GM18505 (cell line): ENCODE measurements around the gene NOTO.
"Not testable (repeated sequence)": the region's sequence is repeated elsewhere in the genome, so short reads cannot be mapped to it uniquely, and the experiment has no call there.

Experiments
- ATAC-seq: cut with Tn5 transposase; IDR thresholded peaks from one replicate; pipeline ENCODE4 v1.9.1; 2021; ENCODE audit not compliant: unreplicated experiment
- POLR2A ChIP-seq: IDR thresholded peaks from 4 replicates; pipeline ENCODE4 v1.6.1; 2011; ENCODE audit warnings: borderline replicate concordance; ENCODE audit not compliant: insufficient read depth, insufficient read length; ENCODE audit errors: extremely low read depth

Gene NOTO, protein sequence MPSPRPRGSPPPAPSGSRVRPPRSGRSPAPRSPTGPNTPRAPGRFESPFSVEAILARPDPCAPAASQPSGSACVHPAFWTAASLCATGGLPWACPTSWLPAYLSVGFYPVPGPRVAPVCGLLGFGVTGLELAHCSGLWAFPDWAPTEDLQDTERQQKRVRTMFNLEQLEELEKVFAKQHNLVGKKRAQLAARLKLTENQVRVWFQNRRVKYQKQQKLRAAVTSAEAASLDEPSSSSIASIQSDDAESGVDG

DNA sequence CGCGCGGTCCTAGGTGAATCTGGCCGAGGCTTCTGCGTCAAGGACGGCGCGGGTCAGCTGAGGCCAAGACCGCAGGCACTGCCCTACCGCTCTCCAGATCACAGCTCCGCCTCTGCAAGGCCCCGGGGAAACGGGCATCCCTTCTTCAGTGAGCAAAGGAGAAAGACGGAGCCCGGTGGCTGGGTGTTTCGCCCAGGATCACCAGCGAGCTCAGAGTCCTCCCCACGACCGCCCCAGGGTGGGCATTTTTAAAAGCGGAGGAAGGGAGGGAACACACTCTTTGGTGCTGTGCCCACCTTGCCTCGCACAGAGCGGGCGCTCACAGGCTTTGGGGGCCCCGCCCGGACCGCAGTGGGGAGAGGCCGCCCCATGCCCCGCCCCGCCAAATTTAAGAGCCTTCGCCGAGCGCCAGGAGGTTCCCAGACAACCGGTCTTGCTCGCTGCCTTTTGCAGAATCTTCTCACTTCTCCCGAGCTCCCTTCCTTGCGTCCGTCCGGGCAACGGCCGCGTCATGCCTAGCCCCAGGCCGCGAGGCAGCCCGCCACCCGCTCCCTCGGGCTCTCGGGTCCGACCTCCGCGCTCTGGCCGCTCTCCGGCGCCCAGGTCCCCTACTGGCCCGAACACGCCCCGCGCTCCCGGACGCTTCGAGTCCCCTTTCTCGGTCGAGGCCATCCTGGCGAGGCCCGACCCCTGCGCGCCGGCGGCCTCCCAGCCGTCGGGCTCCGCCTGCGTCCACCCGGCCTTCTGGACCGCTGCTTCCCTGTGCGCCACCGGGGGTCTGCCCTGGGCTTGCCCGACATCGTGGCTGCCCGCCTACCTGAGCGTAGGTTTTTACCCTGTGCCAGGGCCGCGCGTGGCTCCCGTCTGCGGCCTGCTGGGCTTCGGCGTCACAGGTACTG lies at the start of gene NOTO:
TSS of gene NOTO (plus strand) at position 419 of the 899 bp plus-strand sequence. CDS start at position 512, 93 bp downstream.
- ATAC-seq = no peak
- TF ChIP-seq POLR2A = no peak

DNA sequence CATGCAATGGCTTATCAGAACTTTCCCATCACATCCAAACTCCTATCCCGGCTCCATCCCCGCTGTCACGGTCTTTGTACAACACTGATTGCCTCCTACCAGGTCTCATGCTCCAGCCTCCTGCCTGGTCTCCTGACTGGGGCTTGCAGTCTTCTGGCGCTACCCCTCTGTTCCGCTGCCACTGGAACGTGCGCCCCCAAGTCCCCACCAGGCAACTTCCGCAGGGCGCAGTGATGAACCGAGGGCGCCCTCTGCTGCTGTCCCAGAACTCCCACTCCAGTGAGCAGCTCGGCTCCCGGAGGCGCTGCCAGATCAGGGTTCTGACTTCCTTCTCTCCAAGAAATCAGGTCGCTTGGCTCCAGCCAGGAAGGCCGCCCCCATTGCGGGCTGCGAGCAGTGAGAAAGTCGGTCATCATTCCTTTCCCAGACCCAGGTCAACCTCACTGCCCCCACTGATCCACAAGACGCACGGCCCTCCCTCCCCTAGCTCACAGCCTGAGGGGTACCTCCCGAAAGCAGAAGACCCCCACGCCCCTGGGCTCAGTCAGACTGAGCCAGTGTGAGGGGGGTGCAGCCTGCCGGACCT lies 45.7 kb upstream of the NOTO start:
- no peak for TF ChIP-seq POLR2A
- ATAC-seq = no peak

DNA sequence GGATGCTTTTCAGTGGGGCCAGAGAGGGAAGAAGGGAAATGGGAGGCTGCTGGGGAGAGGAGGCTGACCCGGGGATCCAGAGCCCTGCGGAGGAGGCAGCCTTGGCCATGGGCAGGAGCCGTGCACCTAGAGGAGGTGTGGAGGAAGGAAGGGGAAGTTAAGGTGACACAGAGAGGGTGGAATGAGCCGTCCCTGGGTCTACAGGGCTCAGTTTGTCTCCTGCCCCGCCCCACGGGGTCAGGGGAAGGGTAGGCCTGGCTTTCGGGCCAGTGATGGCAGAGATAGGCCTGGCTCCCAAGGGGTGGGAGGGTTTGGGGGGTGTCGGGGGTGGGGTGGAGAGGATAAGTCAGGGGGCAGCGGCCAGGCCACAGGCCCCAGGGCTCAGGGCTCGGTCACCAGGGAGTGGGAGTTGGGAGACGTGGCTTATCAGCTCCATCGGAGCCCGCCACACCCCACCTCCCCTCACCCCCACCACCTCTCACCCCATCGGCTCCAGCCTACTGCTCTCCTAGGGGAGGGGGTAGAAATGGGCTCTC lies 39.5 kb upstream of the NOTO start:
- no peak for ATAC-seq

DNA sequence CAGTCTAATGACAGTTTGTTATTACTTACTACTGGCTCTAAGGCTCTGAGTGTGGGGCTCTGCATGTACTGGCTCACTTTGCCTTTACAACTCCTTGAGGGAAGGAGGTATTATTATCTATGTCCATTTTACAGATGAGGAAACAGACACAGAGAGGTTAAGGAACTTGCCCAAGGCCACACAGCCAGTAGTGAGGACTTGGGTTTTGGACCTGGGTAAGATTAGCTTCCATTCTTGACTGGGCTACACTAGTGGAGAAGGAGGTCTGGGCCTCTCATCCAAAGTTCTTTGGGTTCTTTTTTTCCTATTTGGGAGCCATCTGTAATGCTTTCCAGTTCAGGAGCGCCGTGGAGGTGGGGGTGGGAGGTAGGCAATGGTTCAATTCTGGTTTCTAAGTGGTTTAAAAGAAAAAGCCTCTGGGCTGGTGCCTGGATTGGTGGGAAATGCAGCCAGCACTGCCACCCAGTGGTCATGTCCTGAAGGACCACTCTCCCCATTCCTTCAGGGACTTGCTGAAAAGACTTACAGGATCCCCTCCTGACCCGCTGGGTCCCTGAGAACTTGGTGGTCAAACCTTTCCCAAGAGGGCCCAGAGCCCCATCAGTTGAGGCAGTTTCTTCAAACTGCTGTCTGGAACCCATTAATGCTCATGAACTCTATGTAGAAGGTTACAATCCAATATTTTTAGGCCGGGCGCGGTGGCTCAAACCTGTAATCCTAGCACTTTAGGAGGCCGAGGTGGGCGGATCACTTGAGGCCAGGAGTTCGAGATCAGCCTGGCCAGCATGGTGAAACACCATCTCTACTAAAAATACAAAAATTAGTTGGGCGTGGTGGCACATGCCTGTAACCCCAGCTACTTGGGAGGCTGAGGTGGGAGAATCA lies 38.6 kb upstream of the NOTO start:
- no peak for TF ChIP-seq POLR2A
- no peak for ATAC-seq

More for the DNA sequence above, 39.5 kb upstream of the NOTO start:
- no peak for TF ChIP-seq POLR2A

DNA sequence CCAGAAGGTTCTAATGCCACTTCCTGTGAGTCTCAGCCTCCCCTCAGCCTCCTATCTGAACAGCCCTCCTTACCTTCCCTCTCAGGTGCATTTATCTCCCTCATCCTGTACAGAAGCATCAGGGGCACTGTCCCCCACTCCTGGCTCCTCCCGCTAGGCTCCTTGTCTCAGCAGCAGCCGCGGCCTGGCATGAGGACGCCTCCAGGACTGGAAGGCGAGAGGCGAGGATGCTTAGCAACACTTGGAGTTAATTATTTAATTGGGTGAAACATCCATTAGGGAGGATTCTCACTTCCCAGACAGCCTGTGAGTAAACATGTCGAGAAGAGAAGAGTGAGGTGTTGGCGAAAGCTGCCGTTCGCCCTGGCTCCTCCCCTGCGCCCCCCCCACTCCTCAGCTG lies 36.4 kb upstream of the NOTO start:
- not testable (repeated sequence) for ATAC-seq

DNA sequence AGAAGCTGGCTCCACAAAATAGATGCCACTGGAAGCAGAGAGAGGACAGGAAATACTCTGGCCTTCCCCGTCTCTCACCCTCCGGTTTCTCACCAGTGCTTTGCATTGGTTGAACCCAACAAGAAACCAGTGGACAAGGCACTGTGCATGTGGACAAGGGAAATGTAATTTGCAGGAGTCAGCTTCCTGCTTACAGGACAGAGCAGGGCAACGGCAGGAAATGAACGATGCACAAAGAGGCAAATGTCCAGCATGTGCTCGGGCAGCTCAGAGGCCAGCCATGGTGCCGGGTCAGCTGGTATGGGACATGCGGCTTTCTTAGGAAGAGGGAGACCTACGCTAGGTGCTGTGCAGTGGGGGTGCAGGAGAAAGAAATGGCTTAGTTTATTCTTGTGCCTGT lies 35.6 kb upstream of the NOTO start:
- not testable (repeated sequence) for ATAC-seq

DNA sequence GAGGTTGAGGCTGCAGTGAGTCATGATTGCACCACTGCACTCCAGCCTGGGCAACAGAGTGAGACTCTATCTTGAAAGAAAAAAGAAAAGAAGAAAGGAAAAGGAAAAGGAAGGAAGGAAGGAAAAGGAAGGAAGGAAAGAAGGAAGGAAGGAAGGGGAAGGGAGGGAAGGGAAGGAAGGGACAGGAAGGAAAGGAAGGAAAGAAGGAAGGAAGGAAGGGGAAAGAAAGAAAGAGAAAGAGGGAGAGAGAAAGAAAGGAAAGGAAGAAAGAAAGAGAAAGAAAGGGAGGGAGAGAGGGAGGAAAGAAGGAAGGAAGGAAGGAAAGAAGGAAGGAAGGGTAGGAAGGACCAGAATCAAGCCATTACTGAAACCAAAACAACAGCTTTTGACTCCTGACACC lies 34.0 kb upstream of the NOTO start:
- not testable (repeated sequence) for ATAC-seq

DNA sequence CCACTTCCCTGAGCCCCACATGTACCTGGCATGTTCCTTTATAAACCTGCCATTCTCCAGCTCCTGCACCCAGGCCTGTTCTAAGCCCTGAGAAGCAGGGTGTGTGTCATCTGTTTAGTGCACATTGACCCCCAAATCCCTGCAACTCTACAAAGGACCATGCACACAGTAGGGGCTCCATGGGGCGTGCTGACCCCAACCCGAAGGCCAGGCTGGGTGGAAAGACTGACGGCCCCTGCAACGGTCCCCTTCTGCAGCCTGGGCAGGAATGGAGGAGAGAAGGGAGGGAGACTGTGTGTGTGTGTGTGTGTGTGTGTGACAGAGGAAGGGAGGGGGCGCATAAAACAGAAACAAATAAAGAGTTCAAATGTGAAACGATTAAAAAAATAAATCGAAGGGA lies 32.0 kb upstream of the NOTO start:
- ATAC-seq = not testable (repeated sequence)

DNA sequence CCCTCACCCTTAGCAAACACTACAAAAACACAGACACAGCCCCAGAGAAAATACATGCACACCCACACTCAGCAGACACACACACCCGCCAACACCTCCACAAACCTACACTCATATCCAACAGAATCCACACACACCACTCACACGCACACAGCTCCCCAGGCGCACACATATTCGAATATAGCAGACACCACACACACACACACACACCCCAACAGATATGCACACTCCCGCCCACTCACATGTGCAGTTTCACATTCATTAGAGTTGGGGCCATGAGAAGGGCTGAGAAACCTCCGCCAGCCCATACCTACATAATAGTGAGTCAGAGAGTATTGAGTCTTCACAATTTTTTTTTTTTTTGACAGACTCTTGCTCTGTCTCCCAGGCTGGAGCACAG lies 29.4 kb upstream of the NOTO start:
- no peak for ATAC-seq
- TF ChIP-seq POLR2A = no peak

DNA sequence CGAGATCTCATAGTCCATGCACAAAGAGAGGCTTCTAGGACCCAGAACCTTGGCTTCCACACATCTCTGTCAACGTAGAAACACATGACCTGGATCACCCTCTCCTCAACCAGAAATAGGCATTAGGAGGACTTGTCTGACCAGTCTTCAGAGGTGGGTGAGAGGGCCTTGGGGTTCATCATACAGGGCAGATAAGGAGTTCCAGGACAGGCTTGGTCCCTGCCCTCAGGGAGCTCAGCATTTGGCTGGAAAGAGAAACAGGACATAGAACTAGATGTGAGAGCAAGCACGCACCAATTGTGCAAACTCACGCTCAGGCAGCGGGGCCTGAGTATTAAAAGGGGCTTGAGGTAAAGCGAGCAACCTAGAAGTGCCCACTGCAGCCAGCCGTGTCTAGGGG lies 28.6 kb upstream of the NOTO start:
- ATAC-seq = no peak
- no peak for TF ChIP-seq POLR2A

DNA sequence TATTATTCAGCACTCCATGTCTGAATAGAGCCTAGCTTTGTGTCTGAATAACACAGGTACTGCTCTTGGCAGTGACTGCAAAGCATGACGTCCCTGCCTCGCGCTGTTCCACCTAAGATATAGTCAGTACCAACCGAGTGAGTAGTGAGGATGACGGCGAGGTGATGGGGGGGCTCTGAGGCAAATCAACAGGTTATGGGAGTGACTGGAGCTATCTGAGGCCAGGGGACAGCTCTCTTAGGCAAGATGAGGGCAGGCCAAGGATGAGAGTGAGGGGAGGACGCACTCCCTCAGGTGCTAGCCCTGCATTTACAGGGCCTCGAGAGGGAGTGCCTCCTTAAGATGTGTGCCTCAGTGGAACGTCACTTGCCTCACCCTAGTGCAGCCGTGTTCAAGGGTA lies 28.1 kb upstream of the NOTO start:
- no peak for ATAC-seq
- TF ChIP-seq POLR2A = no peak

DNA sequence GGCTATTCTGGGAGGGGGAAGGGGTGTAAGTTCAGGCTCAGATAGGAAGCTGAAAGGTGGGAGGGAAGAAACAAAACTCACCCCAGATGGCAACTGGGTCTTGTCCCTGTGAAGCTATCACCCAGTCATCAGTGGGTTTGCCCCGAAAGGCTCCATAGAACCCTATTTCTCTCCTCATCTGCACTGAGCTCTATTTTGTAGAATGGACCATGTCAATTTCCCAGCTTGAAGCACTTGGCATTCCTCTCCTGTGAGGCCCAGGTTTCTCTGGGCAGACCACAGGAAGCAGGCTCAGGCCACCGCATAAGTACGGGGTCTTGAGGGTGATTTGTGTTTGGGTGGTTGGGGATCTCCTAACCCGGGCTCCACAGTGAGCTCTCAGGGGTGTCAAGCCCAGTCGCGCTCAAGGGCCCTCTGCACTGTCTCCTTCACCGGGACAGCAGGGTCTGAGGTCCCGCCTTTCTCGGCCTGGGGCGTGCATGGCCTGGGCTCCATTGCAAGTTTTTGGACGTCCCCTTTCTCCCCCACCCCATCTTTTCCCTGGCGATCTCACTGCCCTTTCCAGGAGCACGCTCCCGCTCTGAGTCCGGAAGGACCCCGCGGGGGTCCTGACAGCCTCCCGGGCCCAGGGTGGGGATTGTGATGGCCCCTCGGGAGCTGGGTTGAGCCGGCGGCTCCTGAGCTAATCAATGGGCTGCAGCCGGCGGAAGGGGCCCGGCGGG lies 27.3 kb upstream of the NOTO start:
- no peak for TF ChIP-seq POLR2A
- ATAC-seq = no peak
